Measurements from ENCODE around the gene MARCKSL1. TPM values are rescaled to one million over a fixed set of nuclear protein-coding genes. Genes with fewer than 3 reads are reported as not detected.

Gene MARCKSL1
- total RNA-seq, 1 experiment from 2014 or later = 445 TPM

DNA sequence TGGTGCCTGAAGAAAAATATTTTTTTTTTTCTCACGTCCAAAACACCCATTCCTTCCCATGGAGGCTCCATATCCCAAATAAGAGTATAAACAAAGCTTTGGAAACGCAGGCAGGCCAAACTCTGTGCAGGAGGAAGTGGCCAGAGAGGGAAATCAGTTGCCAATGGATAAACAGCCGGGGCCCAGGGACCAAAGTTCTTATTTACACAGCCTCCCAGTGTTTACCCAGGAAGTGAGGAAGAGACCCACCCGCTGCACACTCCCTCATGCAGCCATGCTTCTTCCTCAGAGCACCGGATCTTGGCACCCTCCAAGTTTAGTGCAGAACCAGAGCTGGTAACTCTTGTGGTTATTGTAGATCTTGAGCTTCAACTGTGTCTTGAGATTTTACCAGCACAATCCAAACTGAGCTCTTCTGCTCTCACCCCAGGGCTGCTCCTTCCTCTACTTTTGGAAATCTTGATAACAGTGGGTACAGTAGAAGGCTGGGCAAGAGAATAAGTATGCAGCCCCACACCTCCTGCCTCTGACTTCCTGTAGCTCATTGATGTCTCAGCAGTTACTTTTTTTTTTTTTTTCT, 14.2 kb downstream of the MARCKSL1 start:
- Histone ChIP-seq H3K27me3 (replicated peaks; ENCODE audit: insufficient read depth, low read depth, low read length, poor library complexity) (no peaks in the 10 kb centered on the region), H3K4me1 (ENCODE audit: insufficient read depth, low read length, poor library complexity, severe bottlenecking) (no peaks in the 10 kb centered on the region), H3K36me3 (ENCODE audit: insufficient read depth, low read length, poor library complexity, severe bottlenecking) (peaks cover 72% of the 10 kb centered on the region), H3K27ac (ENCODE audit: low read depth, low read length, poor library complexity, severe bottlenecking) (no peak overlapping the region), H3K4me3 (ENCODE audit: low read depth, low read length, poor library complexity, severe bottlenecking) (no peak overlapping the region), H3K9me3 (ENCODE audit: low read depth, low read length, poor library complexity, severe bottlenecking) (no peaks in the 10 kb centered on the region)
- CTCF ChIA-PET = no interaction called here
- BruUV-seq (replicated peaks) = no TSS peak
- POLR2A ChIA-PET (ENCODE audit: low non-redundant PET) = interaction anchor here (0.6 kb wide), 1 partner anchor 48 kb away, joined by 4 read pairs; no protein-coding TSS in a partner anchor
- DNase-seq (ENCODE audit: low spot score) = no peak
- intact Hi-C loops (cut with micrococcal nuclease; ENCODE audit: unreplicated experiment) = no loop called here
- no peak for TF ChIP-seq EZH2 (IDR thresholded peaks at IDR 0.05; ENCODE audit: borderline replicate concordance, low read depth, low read length, poor library complexity, severe bottlenecking)
- TF ChIP-seq, protein P1, sequence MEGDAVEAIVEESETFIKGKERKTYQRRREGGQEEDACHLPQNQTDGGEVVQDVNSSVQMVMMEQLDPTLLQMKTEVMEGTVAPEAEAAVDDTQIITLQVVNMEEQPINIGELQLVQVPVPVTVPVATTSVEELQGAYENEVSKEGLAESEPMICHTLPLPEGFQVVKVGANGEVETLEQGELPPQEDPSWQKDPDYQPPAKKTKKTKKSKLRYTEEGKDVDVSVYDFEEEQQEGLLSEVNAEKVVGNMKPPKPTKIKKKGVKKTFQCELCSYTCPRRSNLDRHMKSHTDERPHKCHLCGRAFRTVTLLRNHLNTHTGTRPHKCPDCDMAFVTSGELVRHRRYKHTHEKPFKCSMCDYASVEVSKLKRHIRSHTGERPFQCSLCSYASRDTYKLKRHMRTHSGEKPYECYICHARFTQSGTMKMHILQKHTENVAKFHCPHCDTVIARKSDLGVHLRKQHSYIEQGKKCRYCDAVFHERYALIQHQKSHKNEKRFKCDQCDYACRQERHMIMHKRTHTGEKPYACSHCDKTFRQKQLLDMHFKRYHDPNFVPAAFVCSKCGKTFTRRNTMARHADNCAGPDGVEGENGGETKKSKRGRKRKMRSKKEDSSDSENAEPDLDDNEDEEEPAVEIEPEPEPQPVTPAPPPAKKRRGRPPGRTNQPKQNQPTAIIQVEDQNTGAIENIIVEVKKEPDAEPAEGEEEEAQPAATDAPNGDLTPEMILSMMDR (conservative IDR thresholded peaks at IDR 0.05; ENCODE audit: low read depth, low read length) = no peak

GRCh38 chr1:32318127-32318869, 17.7 kb downstream of the MARCKSL1 start:
- Histone ChIP-seq H3K27ac (ENCODE audit: low read depth, low read length, poor library complexity, severe bottlenecking) (no peak overlapping the region), H3K36me3 (ENCODE audit: insufficient read depth, low read length, poor library complexity, severe bottlenecking) (peaks cover 53% of the 10 kb centered on the region), H3K27me3 (replicated peaks; ENCODE audit: insufficient read depth, low read depth, low read length, poor library complexity) (no peaks in the 10 kb centered on the region), H3K4me1 (ENCODE audit: insufficient read depth, low read length, poor library complexity, severe bottlenecking) (no peaks in the 10 kb centered on the region), H3K4me3 (ENCODE audit: low read depth, low read length, poor library complexity, severe bottlenecking) (no peak overlapping the region), H3K9me3 (ENCODE audit: low read depth, low read length, poor library complexity, severe bottlenecking) (no peaks in the 10 kb centered on the region)
- no peak for DNase-seq (ENCODE audit: low spot score)
- POLR2A ChIA-PET (ENCODE audit: low non-redundant PET) = no interaction called here
- intact Hi-C loops (cut with micrococcal nuclease; ENCODE audit: unreplicated experiment) = no loop called here
- TF ChIP-seq, protein P1 (conservative IDR thresholded peaks at IDR 0.05; ENCODE audit: low read depth, low read length) = no peak
- TF ChIP-seq EZH2 (IDR thresholded peaks at IDR 0.05; ENCODE audit: borderline replicate concordance, low read depth, low read length, poor library complexity, severe bottlenecking) = no peak
- CTCF ChIA-PET = no interaction called here
- no TSS peak for BruUV-seq (replicated peaks)

- Histone ChIP-seq H3K4me1 (ENCODE audit: insufficient read depth, low read length, poor library complexity, severe bottlenecking) (peaks cover 2% of the 10 kb centered on the region), H3K9me3 (ENCODE audit: low read depth, low read length, poor library complexity, severe bottlenecking) (no peaks in the 10 kb centered on the region), H3K27me3 (replicated peaks; ENCODE audit: insufficient read depth, low read depth, low read length, poor library complexity) (no peaks in the 10 kb centered on the region), H3K4me3 (ENCODE audit: low read depth, low read length, poor library complexity, severe bottlenecking) (no peak overlapping the region), H3K27ac (ENCODE audit: low read depth, low read length, poor library complexity, severe bottlenecking) (no peak overlapping the region), H3K36me3 (ENCODE audit: insufficient read depth, low read length, poor library complexity, severe bottlenecking) (peaks cover 45% of the 10 kb centered on the region)
- DNase-seq (ENCODE audit: low spot score) = no peak
- ChIA-PET POLR2A (ENCODE audit: low non-redundant PET) (no interaction called here), CTCF (no interaction called here)
- intact Hi-C loops (cut with micrococcal nuclease; ENCODE audit: unreplicated experiment) = no loop called here
- no peak for TF ChIP-seq EZH2 (IDR thresholded peaks at IDR 0.05; ENCODE audit: borderline replicate concordance, low read depth, low read length, poor library complexity, severe bottlenecking)
- TF ChIP-seq, protein P1 (conservative IDR thresholded peaks at IDR 0.05; ENCODE audit: low read depth, low read length) = no peak
- BruUV-seq (replicated peaks) = no TSS peak
Observed at GRCh38 chr1:32316903-32317277, 19.1 kb downstream of the MARCKSL1 start.
